CD14-positive monocyte (primary cell): ENCODE measurements around the gene RUSC2. TPM values are rescaled to one million over a fixed set of nuclear protein-coding genes. Genes with fewer than 3 reads are reported as not detected.

Source experiments
- DNase-seq, 3 donors: peaks; one replicate each; pipeline ENCODE4 v3.0.0-alpha.2; 2011 to 2022
- H2AFZ ChIP-seq: 2 replicates; pipeline ENCODE4 v1.6.0; 2012; ENCODE audit warnings: mild to moderate bottlenecking, low read depth, low read length, inconsistent platforms; ENCODE audit not compliant: insufficient read depth, poor library complexity, severe bottlenecking
- H3K27ac ChIP-seq, 2 donors: 1 replicate in 1 of 2; 2 replicates in 1 of 2; pipeline ENCODE4 v1.5.1; 2012 to 2013; ENCODE audit warnings: low read length in 2 of 2, control low read depth in 1 of 2, inconsistent platforms in 1 of 2, low read depth in 1 of 2, mild to moderate bottlenecking in 1 of 2
- H3K27me3 ChIP-seq, 2 donors: one replicate each; pipeline versions ENCODE4 v1.6.0 to v1.6.1; 2011 to 2013; ENCODE audit warnings: low read length in 2 of 2; ENCODE audit not compliant: control insufficient read depth in 2 of 2, insufficient read depth in 2 of 2
- H3K36me3 ChIP-seq, 2 donors: replicated peaks in 1 of 2; 1 replicate in 1 of 2; 2 replicates in 1 of 2; pipeline versions ENCODE4 v1.5.1 to v1.6.1; 2012 to 2013; ENCODE audit warnings: low read length in 2 of 2, control low read depth in 1 of 2, inconsistent platforms in 1 of 2, mild to moderate bottlenecking in 1 of 2; ENCODE audit not compliant: insufficient read depth in 2 of 2, control insufficient read depth in 1 of 2
- H3K4me1 ChIP-seq, 2 donors: 1 replicate in 1 of 2; 2 replicates in 1 of 2; pipeline versions ENCODE4 v1.5.1 to v1.6.1; 2012 to 2013; ENCODE audit warnings: low read length in 2 of 2, control low read depth in 1 of 2, inconsistent platforms in 1 of 2, mild to moderate bottlenecking in 1 of 2, moderate library complexity in 1 of 2; ENCODE audit not compliant: insufficient read depth in 2 of 2, control insufficient read depth in 1 of 2
- H3K4me2 ChIP-seq: replicated peaks from 2 replicates; pipeline ENCODE3; 2012; ENCODE audit warnings: low read length, moderate library complexity, mild to moderate bottlenecking; ENCODE audit not compliant: poor library complexity, severe bottlenecking; ENCODE audit errors: extremely low read depth
- H3K4me3 ChIP-seq, 3 experiments: fragments of 200-600 bp in 1 of 3; sonication (generic) in 1 of 3; replicated peaks in 1 of 3; 1 replicate in 2 of 3; 2 replicates in 1 of 3; pipeline ENCODE4 v1.5.1; 2011 to 2013; ENCODE audit warnings: low read length in 3 of 3, mild to moderate bottlenecking in 3 of 3, control low read depth in 2 of 3, low read depth in 2 of 3, inconsistent platforms in 1 of 3, moderate library complexity in 1 of 3
- H3K79me2 ChIP-seq: 2 replicates; pipeline ENCODE4 v1.6.0; 2012; ENCODE audit warnings: mild to moderate bottlenecking, control low read depth, inconsistent platforms, low read length, moderate library complexity; ENCODE audit not compliant: insufficient read depth
- H3K9ac ChIP-seq: 2 replicates; pipeline ENCODE4 v1.6.0; 2017; ENCODE audit warnings: low read length, mild to moderate bottlenecking; ENCODE audit not compliant: insufficient read depth, poor library complexity, severe bottlenecking
- H3K9me3 ChIP-seq, 2 donors: replicated peaks in 1 of 2; 1 replicate in 1 of 2; 2 replicates in 1 of 2; pipeline versions ENCODE4 v1.5.1 to v1.6.1; 2012 to 2013; ENCODE audit warnings: low read length in 2 of 2, control low read depth in 1 of 2; ENCODE audit not compliant: control insufficient read depth in 1 of 2, insufficient read depth in 1 of 2
- H4K20me1 ChIP-seq: 2 replicates; pipeline ENCODE4 v1.6.0; 2012; ENCODE audit warnings: mild to moderate bottlenecking, low read length, control low read depth, moderate library complexity; ENCODE audit not compliant: insufficient read depth
- H3K27ac Mint-ChIP-seq, 7 donors: one replicate each; pipeline ENCODE4 v1.8.0; 2020; ENCODE audit warnings: mild to moderate bottlenecking in 7 of 7, mixed read lengths in 7 of 7, moderate library complexity in 6 of 7, inconsistent platforms in 2 of 7
- H3K27me3 Mint-ChIP-seq, 3 donors: one replicate each; pipeline ENCODE4 v1.8.0; 2021 to 2022; ENCODE audit warnings: low read depth in 3 of 3, mild to moderate bottlenecking in 3 of 3, mixed read lengths in 3 of 3, moderate library complexity in 3 of 3, inconsistent platforms in 1 of 3
- H3K36me3 Mint-ChIP-seq, 2 donors: one replicate each; pipeline ENCODE4 v1.8.0; 2020; ENCODE audit warnings: mixed read lengths in 2 of 2, inconsistent platforms in 1 of 2, mild to moderate bottlenecking in 1 of 2
- H3K4me1 Mint-ChIP-seq: one replicate; pipeline ENCODE4 v1.8.0; 2020; ENCODE audit warnings: mild to moderate bottlenecking, mixed read lengths
- H3K4me3 Mint-ChIP-seq, 2 donors: one replicate each; pipeline ENCODE4 v1.8.0; 2020; ENCODE audit warnings: mild to moderate bottlenecking in 2 of 2, mixed read lengths in 2 of 2, moderate library complexity in 1 of 2
- H3K9me3 Mint-ChIP-seq, 7 donors: one replicate each; pipeline ENCODE4 v1.8.0; 2020 to 2022; ENCODE audit warnings: mixed read lengths in 7 of 7, mild to moderate bottlenecking in 6 of 7, moderate library complexity in 6 of 7, inconsistent platforms in 2 of 7
- WGBS: methylation state at CpG from one replicate; pipeline ENCODE4 v1.1.5; 2013; ENCODE audit warnings: missing lambda C conversion rate; ENCODE audit not compliant: insufficient coverage; 5-methylcytosine and 5-hydroxymethylcytosine counted together
- intact Hi-C, 2 donors: fragments of 100-400 bp; cut with micrococcal nuclease; formaldehyde crosslinking; loops; one replicate each; pipeline versions ENCODE4 v1.15.0 to v1.15.1; 2023
- polyA plus RNA-seq, 3 donors: library from polyadenylated mRNA; depleted of rRNA in 1 of 3; unstranded in 2 of 3; stranded (reverse) in 1 of 3; fragments of 300-500 nt in 2 of 3; fragments of >200 nt in 1 of 3; fragmentation: Illumina TruSeq in 2 of 3; gene quantifications; 1 replicate in 2 of 3; 2 replicates in 1 of 3; pipeline ENCODE4 v1.2.3, GENCODE V29; 2012 to 2021
- TF ChIP-seq, protein P1 (sequence below): fragments of 200-600 bp; IDR thresholded peaks from one replicate; pipeline ENCODE4 v1.8.0; 2022; ENCODE audit warnings: antibody characterized with exemption, mild to moderate bottlenecking

The RUSC2 gene
- polyA plus RNA-seq, 3 donors, result 2.2 to 18.8 (median 3.7) TPM

DNA sequence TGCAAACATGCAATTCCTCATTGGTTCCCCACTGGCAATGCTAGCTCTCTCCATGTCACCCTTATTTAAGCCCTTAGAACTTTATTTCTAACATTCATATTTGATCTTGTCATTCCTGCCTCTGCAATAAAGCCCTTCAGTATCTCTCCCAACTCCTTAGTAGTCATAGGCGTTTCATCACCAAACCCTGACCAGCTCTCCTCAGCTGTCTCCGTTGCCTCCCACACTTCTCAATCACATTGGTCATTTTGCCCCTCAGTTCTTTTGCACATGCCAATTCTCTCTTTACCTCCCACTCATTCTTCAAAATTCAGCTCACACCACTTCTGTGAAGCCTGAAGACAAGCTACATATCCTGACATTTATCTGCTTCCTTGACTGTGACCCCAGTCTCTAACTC, 2.8 kb upstream of the RUSC2 start:
- 100% methylated on average over 2 of the region's 2 CpGs for WGBS
- no peak overlapping the region for H3K4me3 Mint-ChIP-seq

DNA sequence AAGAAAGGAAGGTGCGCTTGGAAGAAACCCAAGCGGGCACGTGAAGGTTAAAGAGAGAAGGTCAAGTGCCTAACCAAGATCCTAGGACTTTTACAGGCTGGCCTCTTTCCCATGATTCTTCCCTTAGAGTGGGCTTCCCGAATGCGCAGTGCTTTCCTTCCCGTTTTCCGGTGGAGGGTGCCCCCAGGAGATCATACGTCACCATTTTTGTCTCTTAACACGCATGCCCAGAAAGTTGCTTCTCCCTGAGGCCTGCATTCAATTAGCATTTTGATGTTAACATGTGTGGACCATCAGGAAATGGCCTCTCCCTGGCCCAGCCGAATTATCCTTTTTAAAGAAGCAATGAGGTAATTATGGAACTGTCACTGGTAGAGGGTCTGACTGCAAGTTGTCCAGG, 1.9 kb upstream of the RUSC2 start:
- intact Hi-C loops, result loop anchor here in 1 of 2 donors (2.0 kb wide), 1 partner anchor 67 kb away; no protein-coding TSS in a partner anchor
- Mint-ChIP-seq H3K4me3 (no peak overlapping the region), H3K9me3 (peaks cover 2 to 7% (median 5%) of the 10 kb centered on the region in 7 donors), H3K27me3 (peaks cover 0 to 3% (median 2%) of the 10 kb centered on the region in 3 donors), H3K4me1 (peaks cover 33% of the 10 kb centered on the region), H3K36me3 (peaks cover 2 to 3% of the 10 kb centered on the region in 2 donors), H3K27ac (no peak overlapping the region)
- no peak overlapping the region for H2AFZ ChIP-seq
- DNase-seq, result no peak
- no peaks in the 10 kb centered on the region for H4K20me1 ChIP-seq
- no peaks in the 10 kb centered on the region for H3K36me3 ChIP-seq
- no peak overlapping the region for H3K9ac ChIP-seq
- no peaks in the 10 kb centered on the region for H3K9me3 ChIP-seq
- no peak overlapping the region for H3K4me3 ChIP-seq
- H3K4me2 ChIP-seq, result no peak overlapping the region
- H3K79me2 ChIP-seq, result peaks cover 44% of the 10 kb centered on the region
- no peak overlapping the region for H3K27ac ChIP-seq
- WGBS, result 96% methylated on average over 9 of the region's 10 CpGs
- H3K4me1 ChIP-seq, result peaks cover 34 to 36% of the 10 kb centered on the region in 2 donors
- TF ChIP-seq, protein P1, sequence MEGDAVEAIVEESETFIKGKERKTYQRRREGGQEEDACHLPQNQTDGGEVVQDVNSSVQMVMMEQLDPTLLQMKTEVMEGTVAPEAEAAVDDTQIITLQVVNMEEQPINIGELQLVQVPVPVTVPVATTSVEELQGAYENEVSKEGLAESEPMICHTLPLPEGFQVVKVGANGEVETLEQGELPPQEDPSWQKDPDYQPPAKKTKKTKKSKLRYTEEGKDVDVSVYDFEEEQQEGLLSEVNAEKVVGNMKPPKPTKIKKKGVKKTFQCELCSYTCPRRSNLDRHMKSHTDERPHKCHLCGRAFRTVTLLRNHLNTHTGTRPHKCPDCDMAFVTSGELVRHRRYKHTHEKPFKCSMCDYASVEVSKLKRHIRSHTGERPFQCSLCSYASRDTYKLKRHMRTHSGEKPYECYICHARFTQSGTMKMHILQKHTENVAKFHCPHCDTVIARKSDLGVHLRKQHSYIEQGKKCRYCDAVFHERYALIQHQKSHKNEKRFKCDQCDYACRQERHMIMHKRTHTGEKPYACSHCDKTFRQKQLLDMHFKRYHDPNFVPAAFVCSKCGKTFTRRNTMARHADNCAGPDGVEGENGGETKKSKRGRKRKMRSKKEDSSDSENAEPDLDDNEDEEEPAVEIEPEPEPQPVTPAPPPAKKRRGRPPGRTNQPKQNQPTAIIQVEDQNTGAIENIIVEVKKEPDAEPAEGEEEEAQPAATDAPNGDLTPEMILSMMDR, result no peak
- H3K27me3 ChIP-seq, result no peaks in the 10 kb centered on the region

More for the DNA sequence above, 2.8 kb upstream of the RUSC2 start:
- no peaks in the 10 kb centered on the region for H3K36me3 ChIP-seq
- H3K27me3 Mint-ChIP-seq, result peaks cover 0 to 3% (median 2%) of the 10 kb centered on the region in 3 donors
- peaks cover 26 to 28% of the 10 kb centered on the region in 2 donors for H3K4me1 ChIP-seq
- H2AFZ ChIP-seq, result no peak overlapping the region
- H3K4me1 Mint-ChIP-seq, result peaks cover 25% of the 10 kb centered on the region
- intact Hi-C loops, result no loop called here
- H3K36me3 Mint-ChIP-seq, result peaks cover 2 to 3% of the 10 kb centered on the region in 2 donors
- H3K9me3 ChIP-seq, result no peaks in the 10 kb centered on the region
- DNase-seq, result no peak
- H3K27me3 ChIP-seq, result no peaks in the 10 kb centered on the region
- no peak overlapping the region for H3K4me2 ChIP-seq
- no peak overlapping the region for H3K4me3 ChIP-seq
- H3K9ac ChIP-seq, result no peak overlapping the region
- H3K27ac ChIP-seq, result no peak overlapping the region
- H4K20me1 ChIP-seq, result no peaks in the 10 kb centered on the region
- no peak overlapping the region for H3K27ac Mint-ChIP-seq
- TF ChIP-seq, protein P1, result no peak
- peaks cover 35% of the 10 kb centered on the region for H3K79me2 ChIP-seq
- peaks cover 2 to 7% (median 5%) of the 10 kb centered on the region in 7 donors for H3K9me3 Mint-ChIP-seq
